Upper lobe of right lung (tissue), 1 donor: ENCODE results near the gene KITLG. TPM values are rescaled to one million over a fixed set of nuclear protein-coding genes. Genes with fewer than 3 reads are reported as not detected.

Experiments
- ATAC-seq: fragments of 200-7000 bp; cut with Tn5 transposase; one replicate; pipeline ENCODE4 v1.9.1; 2020; ENCODE audit warnings: mild to moderate bottlenecking, moderate library complexity
- DNase-seq: peaks from one replicate; pipeline ENCODE4 v3.0.0-alpha.2; 2020
- H3K27ac ChIP-seq: fragments of 200-600 bp; one replicate; pipeline ENCODE4 v1.8.0; 2022
- H3K27me3 ChIP-seq: fragments of 200-600 bp; one replicate; pipeline ENCODE4 v1.8.0; 2022; ENCODE audit warnings: mild to moderate bottlenecking
- H3K36me3 ChIP-seq: fragments of 200-600 bp; one replicate; pipeline ENCODE4 v1.8.0; 2022
- H3K4me1 ChIP-seq: fragments of 200-600 bp; one replicate; pipeline ENCODE4 v1.8.0; 2022
- H3K4me3 ChIP-seq: fragments of 200-600 bp; one replicate; pipeline ENCODE4 v1.8.0; 2022; ENCODE audit warnings: mild to moderate bottlenecking
- H3K9me3 ChIP-seq: fragments of 200-600 bp; one replicate; pipeline ENCODE4 v1.8.0; 2022
- intact Hi-C: fragments of 100-400 bp; cut with DNase I; formaldehyde crosslinking; loops from one replicate; pipeline ENCODE4 v1.11.0; 2022
- total RNA-seq: library from RNA; stranded (reverse); fragmentation: NEBNext Ultra II Directional; extraction: Animal tissue kit (Norgen Biotek cat#: 25700); gene quantifications from one replicate; pipeline ENCODE4 v1.2.1, GENCODE V29; 2021
- TF ChIP-seq, protein P1 (sequence below): fragments of 200-600 bp; IDR thresholded peaks from one replicate; pipeline ENCODE4 v1.8.0; 2022; ENCODE audit warnings: antibody characterized with exemption
- donor health status: DM: no; HTN: yes; CAD: no; lungs with severe emphysema.

Gene KITLG
- total RNA-seq, 1 donor from 2014 or later, result 68.1 TPM

DNA sequence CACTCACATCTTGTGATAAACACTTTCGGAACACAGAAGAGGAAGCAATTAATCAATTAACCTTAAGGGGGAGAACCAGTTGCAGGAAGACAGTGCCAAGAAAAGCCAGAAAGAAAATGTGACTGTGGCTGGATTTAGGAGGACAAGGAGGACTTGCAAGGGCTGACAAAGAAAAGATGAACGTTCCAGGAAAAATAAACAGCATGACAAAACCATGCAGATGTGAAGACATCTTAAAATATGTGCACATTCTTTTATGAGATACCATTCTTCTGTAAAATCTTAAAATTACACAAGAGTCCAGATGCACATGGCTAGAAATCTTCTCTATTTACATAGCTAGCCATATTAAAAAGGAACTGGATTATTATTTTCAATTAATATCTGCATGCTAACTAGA is 33.4 kb downstream of the KITLG start:
- H3K36me3 ChIP-seq, result peaks cover 15% of the 10 kb centered on the region
- peaks cover 36% of the 10 kb centered on the region for H3K4me1 ChIP-seq
- no peak overlapping the region for H3K4me3 ChIP-seq
- DNase-seq, result no peak
- no peaks in the 10 kb centered on the region for H3K9me3 ChIP-seq
- no peak for ATAC-seq
- no peak overlapping the region for H3K27ac ChIP-seq
- no peaks in the 10 kb centered on the region for H3K27me3 ChIP-seq
- intact Hi-C loops, result no loop called here
- TF ChIP-seq, protein P1, sequence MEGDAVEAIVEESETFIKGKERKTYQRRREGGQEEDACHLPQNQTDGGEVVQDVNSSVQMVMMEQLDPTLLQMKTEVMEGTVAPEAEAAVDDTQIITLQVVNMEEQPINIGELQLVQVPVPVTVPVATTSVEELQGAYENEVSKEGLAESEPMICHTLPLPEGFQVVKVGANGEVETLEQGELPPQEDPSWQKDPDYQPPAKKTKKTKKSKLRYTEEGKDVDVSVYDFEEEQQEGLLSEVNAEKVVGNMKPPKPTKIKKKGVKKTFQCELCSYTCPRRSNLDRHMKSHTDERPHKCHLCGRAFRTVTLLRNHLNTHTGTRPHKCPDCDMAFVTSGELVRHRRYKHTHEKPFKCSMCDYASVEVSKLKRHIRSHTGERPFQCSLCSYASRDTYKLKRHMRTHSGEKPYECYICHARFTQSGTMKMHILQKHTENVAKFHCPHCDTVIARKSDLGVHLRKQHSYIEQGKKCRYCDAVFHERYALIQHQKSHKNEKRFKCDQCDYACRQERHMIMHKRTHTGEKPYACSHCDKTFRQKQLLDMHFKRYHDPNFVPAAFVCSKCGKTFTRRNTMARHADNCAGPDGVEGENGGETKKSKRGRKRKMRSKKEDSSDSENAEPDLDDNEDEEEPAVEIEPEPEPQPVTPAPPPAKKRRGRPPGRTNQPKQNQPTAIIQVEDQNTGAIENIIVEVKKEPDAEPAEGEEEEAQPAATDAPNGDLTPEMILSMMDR, result no peak

- Histone ChIP-seq H3K27me3 (no peaks in the 10 kb centered on the region), H3K9me3 (no peaks in the 10 kb centered on the region), H3K4me3 (no peak overlapping the region), H3K27ac (no peak overlapping the region), H3K36me3 (peaks cover 15% of the 10 kb centered on the region), H3K4me1 (peaks cover 29% of the 10 kb centered on the region)
- intact Hi-C loops, result no loop called here
- DNase-seq, result no peak
- TF ChIP-seq, protein P1, result no peak
- ATAC-seq, result no peak
Measured at GRCh38 chr12:88546226-88546625, 34.0 kb downstream of the KITLG start.

GRCh38 chr12:88544991-88545980 is 35.0 kb downstream of the KITLG start:
- intact Hi-C loops, result no loop called here
- TF ChIP-seq, protein P1, result no peak
- no peak overlapping the region for H3K27ac ChIP-seq
- DNase-seq, result no peak
- no peaks in the 10 kb centered on the region for H3K27me3 ChIP-seq
- no peak overlapping the region for H3K4me3 ChIP-seq
- H3K36me3 ChIP-seq, result peaks cover 15% of the 10 kb centered on the region
- H3K4me1 ChIP-seq, result peaks cover 24% of the 10 kb centered on the region
- no peaks in the 10 kb centered on the region for H3K9me3 ChIP-seq
- ATAC-seq, result no peak

- DNase-seq, result no peak
- ATAC-seq, result no peak
- Histone ChIP-seq H3K27me3 (no peaks in the 10 kb centered on the region), H3K4me3 (no peak overlapping the region), H3K36me3 (peaks cover 21% of the 10 kb centered on the region), H3K9me3 (no peaks in the 10 kb centered on the region), H3K27ac (no peak overlapping the region), H3K4me1 (no peaks in the 10 kb centered on the region)
- TF ChIP-seq, protein P1, result no peak
- intact Hi-C loops, result no loop called here
Measured at GRCh38 chr12:88539893-88540292, 40.4 kb downstream of the KITLG start.

DNA sequence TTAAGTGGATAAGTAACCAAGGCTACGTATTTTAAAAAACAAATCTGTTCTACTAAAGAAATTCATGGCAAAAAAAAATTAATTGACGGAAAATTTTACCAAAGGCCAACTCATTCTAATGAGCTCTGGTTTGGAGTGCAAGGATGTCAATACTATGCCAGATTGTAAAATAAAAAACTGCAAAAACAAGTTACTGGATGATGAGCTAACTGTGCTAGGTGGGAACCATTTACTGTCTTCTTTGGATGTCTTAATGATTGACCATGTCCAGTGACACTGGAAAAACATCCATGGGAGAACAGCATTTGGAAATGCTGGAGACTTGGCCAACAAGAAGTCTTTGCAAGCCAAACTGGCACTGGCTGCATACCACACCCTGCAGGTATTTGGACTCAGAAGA is 41.6 kb downstream of the KITLG start:
- TF ChIP-seq, protein P1, result no peak
- DNase-seq, result no peak
- no peak for ATAC-seq
- H3K4me3 ChIP-seq, result no peak overlapping the region
- no peaks in the 10 kb centered on the region for H3K9me3 ChIP-seq
- peaks cover 21% of the 10 kb centered on the region for H3K36me3 ChIP-seq
- no peak overlapping the region for H3K27ac ChIP-seq
- no peaks in the 10 kb centered on the region for H3K27me3 ChIP-seq
- intact Hi-C loops, result no loop called here
- H3K4me1 ChIP-seq, result no peaks in the 10 kb centered on the region
